ENCODE results near the gene SYT8. TPM values are rescaled to one million over a fixed set of nuclear protein-coding genes. Genes with fewer than 3 reads are reported as not detected.
A peak's percentile ranks its signal among the peaks of the same experiment; 100 is the strongest.

Gene SYT8
- total RNA-seq, 1 donor from 2014 or later: 0.05 TPM

DNA sequence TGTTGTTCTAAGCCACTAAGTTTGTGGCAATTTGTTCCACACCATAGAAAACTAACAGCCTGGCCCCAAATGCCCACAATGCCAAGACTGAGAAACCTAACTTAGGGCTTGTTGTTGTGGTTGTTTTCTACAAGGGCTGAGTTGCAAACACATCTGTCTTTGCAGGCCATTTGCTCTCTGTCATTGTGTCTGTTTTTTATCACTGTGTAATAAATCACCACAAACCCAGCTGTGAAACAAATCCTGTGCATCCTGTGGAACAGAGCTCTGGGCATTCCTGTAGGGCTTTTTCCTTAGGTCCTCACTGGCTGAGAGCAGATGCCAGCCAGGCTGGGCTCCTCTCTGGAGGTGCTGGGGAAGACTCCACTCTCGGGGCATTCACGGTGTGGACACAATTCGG lies 15.7 kb upstream of the SYT8 start:
- no peak for DNase-seq (ENCODE audit: low read depth)

DNA sequence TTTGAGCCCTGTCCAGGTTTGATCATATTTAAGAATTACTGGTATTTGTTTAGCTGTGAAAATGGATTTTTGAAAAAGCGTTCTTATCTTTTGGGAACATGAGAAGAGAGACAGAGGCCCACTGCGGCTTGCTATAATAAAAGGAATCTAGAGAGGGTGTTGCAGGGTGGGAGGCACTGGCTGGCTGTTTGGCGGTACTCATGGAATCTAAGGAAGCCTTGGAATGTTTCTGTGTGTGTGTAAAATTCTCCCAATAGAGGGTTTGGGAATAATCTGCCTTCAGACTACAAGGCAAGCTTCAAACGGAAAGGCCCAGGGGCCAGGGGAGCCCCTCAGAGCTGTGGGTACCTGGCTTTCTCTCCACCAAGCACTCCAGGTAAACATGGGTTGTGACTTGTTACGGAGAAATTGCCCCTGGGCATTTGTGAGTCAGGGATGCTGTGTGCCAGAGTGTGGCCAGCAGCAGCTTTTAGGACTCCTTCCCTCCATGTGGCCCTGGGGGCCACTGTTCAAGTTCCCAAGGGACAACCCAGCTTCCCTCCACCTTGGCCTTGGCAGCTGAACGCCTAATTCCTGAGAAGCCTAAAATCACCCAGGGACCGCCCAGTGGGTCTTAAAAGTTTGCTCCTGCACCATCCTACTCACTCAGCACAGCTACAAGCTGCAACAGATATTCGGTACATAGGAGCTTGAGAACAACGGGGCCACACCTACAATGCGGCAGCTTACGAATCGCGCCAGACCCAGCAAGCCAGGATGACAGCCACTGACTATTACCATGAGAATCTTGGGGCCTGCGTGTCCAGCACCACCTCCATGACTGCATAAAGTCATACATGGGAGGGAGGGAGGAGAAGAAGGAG lies 14.1 kb upstream of the SYT8 start:
- peak; percentile 16 for DNase-seq (ENCODE audit: low read depth)

DNA sequence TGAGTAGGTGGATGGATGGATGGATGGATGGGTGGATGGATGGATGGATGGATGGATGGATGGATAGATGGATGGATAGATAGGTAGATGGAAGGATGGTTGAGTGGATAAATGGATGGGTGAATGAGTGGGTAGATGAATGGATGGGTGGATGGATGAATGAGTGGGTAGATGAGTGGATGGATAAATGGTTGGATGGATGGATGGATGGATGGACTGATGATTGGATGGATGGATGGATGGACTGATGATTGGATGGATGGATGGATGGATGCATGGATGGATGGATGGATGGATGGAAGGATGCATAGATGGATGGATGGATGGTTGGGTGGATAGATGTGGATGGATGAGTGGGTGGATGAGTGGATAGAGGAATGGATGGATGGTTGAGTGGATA lies 13.2 kb upstream of the SYT8 start:
- no peak for DNase-seq (ENCODE audit: low read depth)

DNA sequence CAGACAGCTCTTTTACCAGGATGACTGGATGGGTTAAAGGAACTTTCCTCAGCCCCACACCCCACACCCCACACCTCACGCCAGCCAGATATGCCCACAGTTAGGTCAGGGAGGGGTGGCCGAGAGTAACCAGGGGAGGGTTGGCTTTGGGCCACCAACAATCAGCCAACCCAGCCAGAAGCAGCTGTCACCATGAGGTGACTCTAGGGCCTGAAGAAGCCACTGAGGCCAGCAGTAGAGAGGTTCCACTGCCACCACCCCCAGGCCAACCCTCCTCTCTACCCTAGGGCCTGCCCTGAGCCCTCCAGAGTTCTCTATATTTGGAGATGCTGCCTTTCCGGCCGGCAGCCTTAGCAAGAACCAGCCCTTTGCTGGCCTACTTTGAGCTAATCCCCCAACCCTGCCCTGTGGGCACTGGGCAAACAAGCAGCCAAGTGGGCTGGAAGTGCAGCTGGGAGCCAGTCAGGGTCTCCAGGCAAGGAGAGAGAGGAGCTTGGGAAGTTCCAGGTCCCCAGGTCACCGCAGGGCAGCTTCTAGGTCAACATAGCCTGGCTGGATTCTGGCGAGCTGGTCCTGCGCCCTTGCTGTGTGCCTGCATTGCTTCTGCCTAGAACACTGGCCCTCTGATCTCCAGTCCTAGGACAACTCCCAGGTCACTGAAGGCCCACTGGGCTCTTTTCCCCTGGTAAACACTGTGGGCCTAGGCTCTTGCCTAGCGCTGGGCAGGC lies 12.0 kb upstream of the SYT8 start:
- DNase-seq (ENCODE audit: low read depth): no peak

DNA sequence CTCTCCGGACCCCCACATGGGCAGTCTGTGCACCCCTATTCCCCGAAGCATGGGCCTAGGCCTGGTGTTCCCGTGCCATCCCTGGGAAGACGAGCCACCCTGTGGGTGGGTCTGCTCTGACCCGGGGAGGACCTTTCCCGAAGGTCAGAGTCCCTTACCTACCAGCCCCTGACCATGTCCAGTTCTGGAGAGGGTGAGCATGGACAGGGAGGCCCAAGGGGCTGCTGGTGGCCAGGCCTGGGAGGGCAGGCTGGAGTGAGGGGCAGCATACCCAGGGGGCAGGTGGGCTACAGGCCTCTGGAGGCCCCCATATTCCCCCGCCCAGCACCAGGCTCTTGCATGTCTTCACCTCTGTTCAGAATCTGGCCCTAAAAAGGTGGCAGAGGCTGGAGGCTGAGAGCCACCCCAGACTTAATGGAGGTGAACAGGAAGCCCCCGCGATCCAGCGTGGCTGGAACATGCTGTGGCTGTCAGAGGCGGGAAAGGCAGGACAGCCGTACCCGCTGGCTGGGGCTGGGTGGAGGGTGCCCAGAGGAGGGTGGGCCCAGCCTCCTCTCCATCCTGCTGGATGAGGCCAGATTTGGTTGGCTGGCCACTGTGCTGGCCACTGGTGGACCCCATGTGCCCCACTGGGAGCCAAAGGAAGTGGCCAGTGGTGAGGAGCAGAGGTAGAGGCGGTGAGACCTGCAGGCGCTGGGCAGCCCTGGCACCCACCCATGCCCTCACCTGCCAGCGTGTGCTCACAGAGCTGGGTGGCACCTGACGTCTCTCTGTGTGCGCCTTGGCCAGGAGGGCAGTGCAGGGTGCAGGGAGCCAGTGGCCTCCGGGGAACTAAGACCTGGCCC lies 11.2 kb upstream of the SYT8 start:
- no peak for DNase-seq (ENCODE audit: low read depth)

DNA sequence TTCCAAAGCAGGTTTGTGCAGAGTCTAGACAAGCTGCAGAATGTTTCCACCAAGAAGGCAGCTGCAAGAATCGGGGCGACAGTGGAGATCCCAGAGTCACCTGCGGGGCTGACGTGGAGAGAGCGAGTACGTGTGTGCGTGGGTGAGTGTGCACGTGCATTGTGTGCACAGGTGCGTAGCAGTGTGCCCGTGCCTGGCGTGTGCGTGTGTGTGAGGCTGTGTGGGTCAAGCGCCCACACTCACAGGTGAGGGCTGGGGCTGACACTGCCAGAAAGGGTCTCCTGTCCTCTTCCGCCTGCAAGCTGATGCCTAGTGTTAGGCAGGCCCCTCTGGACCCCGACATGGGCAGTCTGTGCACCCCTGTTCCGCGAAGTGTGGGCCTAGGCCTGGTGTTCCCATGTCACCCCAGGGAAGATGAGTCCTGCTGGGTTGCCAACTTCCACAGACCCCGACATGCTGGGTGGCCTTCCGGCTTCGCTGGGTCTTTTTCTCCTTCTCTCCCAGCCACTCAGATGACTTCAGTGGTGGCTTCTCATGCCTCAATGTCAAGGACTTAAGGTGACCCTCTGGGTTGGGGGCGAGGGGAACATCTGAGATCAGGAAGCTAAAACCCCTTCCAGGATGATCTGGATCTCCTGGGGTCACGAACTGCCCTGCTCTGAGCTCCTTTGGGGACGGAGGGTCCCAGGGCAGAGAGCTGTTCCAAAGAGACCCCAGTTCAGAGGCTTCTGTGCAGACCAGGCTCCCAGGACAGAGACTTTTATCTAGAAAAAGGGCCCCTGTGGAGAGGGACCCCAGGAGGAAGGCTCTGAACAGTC lies 10.4 kb upstream of the SYT8 start:
- no peak for DNase-seq (ENCODE audit: low read depth)

DNA sequence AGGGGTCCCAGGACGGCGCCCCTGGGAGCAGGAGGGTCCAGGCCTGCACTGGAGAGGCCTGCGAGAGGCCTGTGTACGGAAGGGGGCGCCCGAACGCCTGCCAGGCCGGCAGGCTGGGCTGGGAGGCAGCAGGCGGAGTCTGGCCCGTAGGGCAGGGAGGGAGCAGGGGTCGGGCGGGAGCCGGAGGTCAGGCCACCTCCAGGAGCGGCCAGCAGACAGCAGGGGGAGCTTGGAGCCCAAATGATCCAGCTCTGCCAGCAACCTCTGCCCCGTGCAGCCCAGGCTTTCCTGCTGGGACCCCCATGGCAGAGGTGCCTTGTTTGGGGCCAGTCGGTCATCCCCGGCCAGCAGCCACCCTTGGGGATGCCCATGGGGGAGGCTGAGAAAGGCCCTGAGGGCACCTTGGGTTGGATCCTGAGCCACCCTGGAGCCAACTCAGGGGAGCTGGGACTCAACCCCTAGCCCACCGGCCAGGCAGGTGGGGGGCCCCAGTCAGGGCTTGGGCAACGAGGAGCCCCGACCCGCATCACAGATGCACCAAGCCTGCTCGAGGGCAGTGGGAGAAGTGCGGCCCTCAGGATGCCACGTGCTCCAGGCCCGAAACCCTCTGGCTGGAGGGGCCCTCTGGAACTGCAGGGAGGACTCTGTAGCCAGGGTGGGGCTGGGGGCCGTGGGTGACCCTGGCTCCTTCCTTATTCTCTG lies 9.6 kb upstream of the SYT8 start:
- no peak for DNase-seq (ENCODE audit: low read depth)

DNA sequence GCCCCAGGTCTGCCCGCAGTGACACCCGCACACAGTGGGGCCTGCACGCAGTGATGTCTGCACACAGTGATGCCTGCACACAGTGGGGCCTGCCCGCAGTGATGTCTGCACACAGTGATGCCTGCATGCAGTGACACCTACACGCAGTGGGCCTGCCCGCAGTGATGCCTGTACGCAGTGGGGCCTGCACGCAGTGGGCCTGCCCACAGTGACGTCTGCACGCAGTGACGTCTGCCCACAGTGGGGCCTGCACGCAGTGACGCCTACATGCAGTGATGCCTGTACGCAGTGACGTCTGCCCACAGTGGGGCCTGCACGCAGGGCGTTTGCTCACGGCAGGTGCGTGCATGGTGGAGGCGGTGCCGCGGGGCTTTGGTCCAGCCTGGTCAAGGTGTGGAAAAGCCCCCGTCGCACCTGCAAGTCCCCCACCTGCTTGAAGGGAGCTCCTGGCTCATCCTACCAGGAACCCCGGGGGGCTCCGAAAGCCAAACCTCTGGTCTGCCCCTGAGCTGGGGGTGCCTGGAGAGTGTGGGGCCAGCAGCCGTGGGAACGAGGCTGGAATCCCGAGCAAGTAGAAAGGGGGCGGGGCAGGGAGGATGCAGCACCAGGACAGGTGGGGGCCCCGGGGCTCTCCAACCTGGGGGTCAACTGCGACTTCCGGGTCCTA lies 8.9 kb upstream of the SYT8 start:
- DNase-seq (ENCODE audit: low read depth): no peak

DNA sequence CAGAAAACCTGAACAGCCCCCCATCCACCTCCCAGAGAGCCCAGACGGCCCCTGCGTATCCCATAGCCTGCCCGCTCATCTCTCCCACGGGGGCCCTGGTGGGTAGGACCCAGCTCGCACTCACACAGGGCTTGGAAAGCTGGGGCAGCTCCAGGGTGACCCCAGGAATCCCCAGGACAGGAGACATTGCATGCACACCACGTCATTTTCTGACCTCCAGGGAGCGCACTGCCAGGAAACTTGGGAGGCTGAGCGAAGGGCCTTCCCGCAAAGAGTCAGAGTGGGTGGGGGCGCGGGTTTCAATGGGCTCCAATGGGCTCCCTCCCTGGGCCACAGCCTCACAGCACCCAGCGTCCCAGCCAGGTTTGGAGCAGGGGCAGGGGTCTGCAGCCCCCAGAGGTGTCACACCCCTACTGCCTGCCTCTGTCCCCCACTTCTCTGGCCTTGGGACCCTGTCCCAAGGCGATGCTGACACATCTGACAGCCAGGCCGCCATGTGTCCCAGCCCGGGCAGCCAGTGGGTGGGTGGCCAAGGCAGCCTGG lies 8.2 kb upstream of the SYT8 start:
- no peak for DNase-seq (ENCODE audit: low read depth)

DNA sequence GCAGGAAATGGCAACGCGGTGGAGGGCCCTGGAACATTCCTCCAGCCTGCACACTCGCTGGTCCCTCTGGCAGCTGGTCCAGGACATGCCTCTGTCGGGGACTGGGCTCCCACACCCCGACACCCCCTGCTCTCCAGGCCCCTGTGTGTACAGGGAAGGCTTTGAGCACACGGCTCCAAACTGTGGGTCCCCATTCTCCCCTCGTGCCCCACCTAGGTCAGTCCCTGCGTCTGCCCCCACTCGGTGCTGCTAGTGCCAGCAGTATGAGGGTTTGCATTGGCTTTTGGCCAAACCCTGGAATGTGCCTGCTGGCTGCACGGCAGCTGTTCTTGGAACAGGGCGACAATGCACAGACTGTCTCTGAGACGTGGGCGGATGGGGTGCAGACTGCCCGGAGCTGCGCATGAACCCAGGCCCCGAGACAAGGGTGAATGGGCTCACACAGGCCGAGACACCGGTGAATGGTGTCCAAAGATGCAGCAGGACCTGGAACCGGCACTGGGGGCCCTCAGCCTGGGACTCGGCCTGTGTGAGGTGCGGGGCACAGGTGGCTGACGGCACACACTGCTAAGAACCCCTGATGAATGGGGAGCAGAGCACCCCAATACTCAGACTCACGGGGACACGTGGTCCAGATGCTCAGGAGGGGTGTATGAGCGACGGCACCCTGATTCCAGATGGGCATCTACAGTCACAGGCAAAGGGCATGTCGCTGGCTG lies 7.5 kb upstream of the SYT8 start:
- DNase-seq (ENCODE audit: low read depth): peak; percentile 83

DNA sequence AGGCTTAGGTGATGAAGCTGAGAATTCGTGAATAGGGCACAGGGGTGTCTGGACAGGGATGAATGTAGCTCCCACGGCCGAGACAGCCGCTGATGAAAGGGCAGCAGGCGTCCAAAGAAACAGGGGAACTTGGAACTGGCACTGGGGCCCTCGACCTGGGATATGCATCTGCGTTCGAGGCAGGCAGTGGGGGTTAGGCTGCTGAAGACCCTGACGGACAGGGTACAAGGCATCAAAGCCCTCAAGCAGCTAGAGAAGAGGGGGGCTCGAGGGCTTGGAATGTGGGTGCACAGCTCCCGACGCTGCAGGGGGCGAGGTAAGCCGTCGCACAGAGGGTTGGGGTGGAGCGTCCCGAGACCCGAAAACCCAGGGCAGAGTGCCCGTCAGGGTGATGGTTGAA lies 6.9 kb upstream of the SYT8 start:
- no peak for DNase-seq (ENCODE audit: low read depth)

DNA sequence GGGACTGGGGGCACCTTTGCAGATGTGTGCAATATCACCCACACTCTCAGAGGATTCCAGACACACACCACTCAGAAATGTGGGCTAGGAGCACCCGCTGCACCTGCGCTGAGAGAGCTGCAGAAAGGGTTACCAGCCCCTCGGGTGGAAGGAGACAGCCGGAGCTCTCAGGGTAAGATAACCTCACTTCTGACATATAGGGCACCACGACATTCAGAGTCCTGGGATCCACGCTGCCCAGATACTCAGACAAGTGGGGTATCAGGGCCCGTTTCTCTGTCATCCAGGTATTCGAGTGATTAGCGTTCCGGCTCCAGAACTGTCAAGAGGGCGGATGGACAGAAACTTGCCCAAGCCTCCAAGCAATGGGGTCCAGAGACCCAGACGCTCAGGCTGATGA lies 6.2 kb upstream of the SYT8 start:
- no peak for DNase-seq (ENCODE audit: low read depth)

DNA sequence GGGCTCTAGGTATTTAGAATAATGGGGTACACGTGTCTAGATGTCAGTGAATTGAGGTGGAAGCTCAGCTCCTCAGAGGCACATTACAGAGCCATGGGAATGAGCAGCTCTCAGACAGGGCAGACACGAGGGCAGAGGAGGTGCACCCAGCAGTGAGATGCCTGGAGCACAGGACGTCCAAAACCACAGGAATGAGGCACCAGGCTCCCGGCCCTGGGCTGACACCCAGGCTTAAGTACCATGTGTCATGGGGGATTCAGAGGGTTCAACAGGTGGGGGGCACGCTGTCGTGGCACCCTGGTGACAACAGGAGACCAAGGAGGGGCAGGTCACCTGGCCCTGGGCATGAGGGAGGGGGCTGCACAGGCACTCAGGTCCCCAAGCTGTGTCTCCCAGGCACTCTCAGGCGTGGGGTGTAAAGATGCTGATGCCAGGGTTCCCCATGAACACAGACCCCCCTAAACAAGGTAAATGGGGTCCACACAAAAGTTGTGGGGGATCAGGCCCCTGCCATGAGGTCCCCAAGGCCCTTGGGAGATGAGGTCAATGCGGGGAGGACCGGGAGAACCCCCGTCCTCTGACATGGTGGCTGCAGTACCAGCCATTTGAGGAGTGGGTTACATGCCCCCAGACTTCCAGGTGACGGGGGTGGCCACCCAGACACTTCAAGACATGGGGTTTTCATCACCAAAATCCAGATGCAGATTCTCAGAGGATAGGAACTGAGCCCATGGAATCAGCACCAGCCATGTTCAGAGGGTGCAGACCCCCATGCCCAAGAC lies 5.6 kb upstream of the SYT8 start:
- DNase-seq (ENCODE audit: low read depth): peak; percentile 70

DNA sequence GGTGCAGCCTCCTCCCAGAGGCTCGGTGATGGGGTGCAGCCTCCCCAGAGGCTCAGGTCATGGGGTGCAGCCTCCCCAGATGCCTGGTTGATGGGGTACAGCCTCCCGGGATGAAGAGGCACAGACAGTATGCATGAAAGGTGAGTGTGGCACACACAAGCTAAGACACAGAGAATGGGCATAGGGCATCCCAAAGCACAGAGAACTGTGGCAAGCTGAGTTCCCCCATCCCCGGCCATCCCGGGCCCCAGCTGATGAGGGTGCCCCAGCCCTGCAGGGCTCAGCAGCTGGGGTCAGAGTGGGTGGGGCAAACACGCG lies 4.8 kb upstream of the SYT8 start:
- DNase-seq (ENCODE audit: low read depth): no peak

DNA sequence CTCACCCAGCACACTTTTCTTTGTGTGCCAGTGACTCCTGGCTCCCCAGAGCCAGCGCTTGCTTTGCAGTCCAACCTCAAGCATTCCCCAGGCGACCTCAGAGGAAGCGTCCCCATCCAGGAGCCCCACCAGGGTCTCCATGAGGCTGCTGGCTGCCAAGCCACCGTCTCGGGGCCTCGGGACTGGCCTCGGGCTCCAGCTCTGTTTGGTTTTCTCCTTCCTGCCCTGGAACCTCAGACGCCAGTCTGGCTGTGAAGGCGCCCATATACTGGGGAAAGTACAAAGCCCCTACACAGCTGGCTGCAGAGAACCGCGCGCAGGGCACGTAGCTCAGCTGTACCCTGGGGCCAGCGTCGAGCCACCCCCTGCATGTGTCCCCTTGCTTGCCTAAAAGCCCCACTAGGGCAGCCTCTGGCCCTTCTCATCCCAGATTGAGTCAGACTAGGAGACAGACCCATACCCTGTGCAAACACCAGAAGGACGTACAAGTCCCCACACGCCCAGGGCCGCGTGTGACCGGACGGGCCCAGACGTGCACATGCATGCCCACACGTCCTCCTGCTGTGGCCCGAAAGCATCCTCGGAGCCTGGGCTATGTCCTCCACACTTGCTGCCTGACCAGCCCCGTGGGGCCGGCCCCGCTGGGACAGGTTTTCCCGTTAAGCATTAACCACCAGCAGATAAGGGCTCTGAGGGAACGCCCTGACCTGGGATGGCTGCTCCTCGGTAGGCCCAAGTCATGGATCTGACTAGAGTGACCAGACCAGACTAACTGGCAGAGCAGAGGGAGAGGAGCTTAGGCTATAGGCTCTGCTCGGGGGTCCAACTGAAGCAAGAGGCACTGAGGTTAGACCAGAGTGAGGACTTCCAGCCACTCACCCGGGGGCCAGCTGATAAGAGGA lies 4.2 kb upstream of the SYT8 start:
- no peak for DNase-seq (ENCODE audit: low read depth)

DNA sequence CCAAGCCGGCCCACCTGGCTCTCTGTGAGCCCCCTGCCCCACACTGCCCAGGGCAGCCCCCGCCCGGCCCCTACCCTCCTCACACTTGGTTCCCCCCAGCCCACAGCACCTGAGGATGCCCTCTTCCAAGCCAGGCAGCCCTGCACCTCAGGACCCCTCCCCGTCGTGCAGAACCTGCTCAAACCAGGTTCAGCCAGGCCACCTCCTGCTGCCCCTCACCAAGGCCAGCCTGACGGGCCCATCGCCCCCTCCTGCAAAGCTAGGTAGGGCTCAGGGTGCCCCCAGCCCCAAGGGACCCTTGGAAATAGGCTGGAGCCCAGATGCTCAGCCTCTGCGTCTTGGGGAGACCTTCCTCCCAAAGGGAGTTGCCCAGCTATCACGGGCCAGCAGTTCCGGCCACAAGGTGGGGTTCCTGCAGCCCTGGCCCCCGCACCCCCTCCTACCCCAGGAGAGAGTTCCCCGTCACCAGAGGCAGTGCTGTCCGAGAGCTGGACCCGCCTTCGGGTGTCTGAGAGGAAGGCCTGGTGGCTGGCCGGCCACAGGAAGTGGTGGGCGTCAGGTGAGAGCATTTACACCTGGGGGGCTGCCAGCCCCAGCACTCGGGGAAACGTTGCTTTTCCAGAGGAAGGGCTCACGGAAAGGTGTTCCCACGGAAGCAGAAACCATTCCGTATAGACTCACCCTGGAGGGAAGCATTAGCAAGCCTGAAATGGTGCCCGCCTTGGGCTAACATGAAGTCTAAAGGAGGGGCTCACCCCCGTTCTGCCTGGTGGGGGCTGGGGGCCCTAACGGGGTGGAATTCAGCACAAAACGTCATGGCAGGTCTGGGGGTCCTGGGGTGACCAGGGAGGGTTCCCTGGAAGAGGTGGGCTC lies 3.2 kb upstream of the SYT8 start:
- DNase-seq (ENCODE audit: low read depth): no peak
